ENCODE data around the gene PRKRA. TPM values are rescaled to one million over a fixed set of nuclear protein-coding genes. Genes with fewer than 3 reads are reported as not detected.
A peak's percentile ranks its signal among the peaks of the same experiment; 100 is the strongest.

PRKRA gene
- total and polyA plus RNA-seq, 9 of the 15 experiments (the other 6 are each of a cell fraction or from before 2014, with no cell fraction given) = 14.1 to 78.1 (median 52.3) TPM

- no peak for TF ChIP-seq ARID3A (IDR thresholded peaks at IDR 0.05; ENCODE audit: borderline replicate concordance, low read depth, low read length)
- TF ChIP-seq ZNF165 (CRISPR knock-in tag; IDR thresholded peaks at IDR 0.05; ENCODE audit: borderline replicate concordance) = peak; percentile 53; the same call in 1 of the 2 replicates
- TF ChIP-seq STAT5B (CRISPR knock-in tag; IDR thresholded peaks at IDR 0.05) = no peak
- TF ChIP-seq PBX2 (CRISPR knock-in tag; IDR thresholded peaks at IDR 0.05; ENCODE audit: low read depth) = no peak
- no peak for TF ChIP-seq PBX2 (tag; conservative IDR thresholded peaks at IDR 0.05; ENCODE audit: low read depth)
- TF ChIP-seq BCOR (IDR thresholded peaks at IDR 0.05) = 0 out of 2 replicates have a peak, but pooled peaks have one; percentile 29
- 0 out of 2 replicates have a peak, but pooled peaks have one; percentile 12 for TF ChIP-seq CC2D1A (IDR thresholded peaks at IDR 0.05)
- TF ChIP-seq FOXA3 (CRISPR knock-in tag; conservative IDR thresholded peaks at IDR 0.05 in 1 of 2, IDR thresholded peaks at IDR 0.05 in 1 of 2) = peak in 1 of 2 experiments; percentile 30; a peak in 1 of 4 replicates
- TF ChIP-seq ZNF589 (CRISPR knock-in tag; IDR thresholded peaks at IDR 0.05; ENCODE audit: low read depth) = no peak
- TF ChIP-seq KAT8 (IDR thresholded peaks at IDR 0.05; ENCODE audit: low read depth) = 0 out of 2 replicates have a peak, but pooled peaks have one; percentile 35
- TF ChIP-seq ZNF445 (CRISPR knock-in tag; IDR thresholded peaks at IDR 0.05; ENCODE audit: low read depth) = peak; percentile 56; the same call in 1 of the 2 replicates
- TF ChIP-seq ATF6 (CRISPR knock-in tag; IDR thresholded peaks at IDR 0.05) = 0 out of 2 replicates have a peak, but pooled peaks have one; percentile 33
- 0 out of 2 replicates have a peak, but pooled peaks have one; percentile 10 for TF ChIP-seq ETV5 (CRISPR knock-in tag; IDR thresholded peaks at IDR 0.05; ENCODE audit: low read depth)
- no peak for TF ChIP-seq SAFB2 (IDR thresholded peaks at IDR 0.05; ENCODE audit: borderline replicate concordance, low read depth, low read length, severe bottlenecking)
- 0 out of 2 replicates have a peak, but pooled peaks have one; percentile 30 for TF ChIP-seq HDAC2 (IDR thresholded peaks at IDR 0.05)
- TF ChIP-seq ZNF239 (CRISPR knock-in tag; IDR thresholded peaks at IDR 0.05) = no peak
- no peak for TF ChIP-seq NEUROD1 (IDR thresholded peaks at IDR 0.05; ENCODE audit: borderline replicate concordance, low read depth, low read length, partially characterized antibody)
- TF ChIP-seq ELF1 (tag; IDR thresholded peaks at IDR 0.05) = no peak
- peak; percentile 51 for TF ChIP-seq MAX (CRISPR knock-in tag; IDR thresholded peaks at IDR 0.05)
- no peak for TF ChIP-seq HMG20B (CRISPR knock-in tag; IDR thresholded peaks at IDR 0.05)
- no peak for TF ChIP-seq SETDB1 (IDR thresholded peaks at IDR 0.05; ENCODE audit: low read length)
- no peak for TF ChIP-seq FOXJ3 (CRISPR knock-in tag; IDR thresholded peaks at IDR 0.05)
These were observed 1.1 kb downstream of the PRKRA start (continued) for GRCh38 chr2:178449700-178450523.

Measured in K562 (cell line).